ENCODE data around the gene DALRD3.

Gene DALRD3

GRCh38 chr3:49017971-49018706 lies at the start of gene DALRD3:
Gene DALRD3, minus strand, starts transcription at chr3:49018580. Its CDS starts 16 bp downstream, at chr3:49018564.
- peak; percentile 35 for DNase-seq (ENCODE audit: low read depth)

- no peak for DNase-seq (ENCODE audit: low read depth)
These were observed 39.6 kb upstream of the DALRD3 start for GRCh38 chr3:49058011-49058410.

- no peak for DNase-seq (ENCODE audit: low read depth)
These were observed 38.9 kb upstream of the DALRD3 start for GRCh38 chr3:49057268-49057667.

GRCh38 chr3:49054344-49054862 lies 36.0 kb upstream of the DALRD3 start:
- no peak for DNase-seq (ENCODE audit: low read depth)

DNA sequence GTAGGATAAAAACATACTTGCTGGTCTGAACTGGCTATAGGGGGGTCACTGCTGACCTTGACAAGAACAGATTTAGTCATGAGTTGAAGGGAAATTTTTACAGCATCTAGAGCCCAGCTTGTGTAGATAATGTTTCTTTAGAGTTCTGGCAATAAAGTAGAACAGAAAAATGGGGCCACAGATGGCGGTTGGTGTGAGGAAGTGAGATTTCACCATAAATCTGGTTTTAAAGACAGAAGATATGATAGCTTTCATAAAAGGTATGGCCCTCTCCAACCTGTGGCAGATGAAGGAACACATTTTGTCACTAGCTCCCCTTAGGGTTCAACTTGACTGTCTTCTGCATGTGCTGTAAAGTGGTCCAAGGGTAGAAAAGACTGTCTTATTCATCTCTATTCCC lies 35.2 kb upstream of the DALRD3 start:
- no peak for DNase-seq (ENCODE audit: low read depth)

DNA sequence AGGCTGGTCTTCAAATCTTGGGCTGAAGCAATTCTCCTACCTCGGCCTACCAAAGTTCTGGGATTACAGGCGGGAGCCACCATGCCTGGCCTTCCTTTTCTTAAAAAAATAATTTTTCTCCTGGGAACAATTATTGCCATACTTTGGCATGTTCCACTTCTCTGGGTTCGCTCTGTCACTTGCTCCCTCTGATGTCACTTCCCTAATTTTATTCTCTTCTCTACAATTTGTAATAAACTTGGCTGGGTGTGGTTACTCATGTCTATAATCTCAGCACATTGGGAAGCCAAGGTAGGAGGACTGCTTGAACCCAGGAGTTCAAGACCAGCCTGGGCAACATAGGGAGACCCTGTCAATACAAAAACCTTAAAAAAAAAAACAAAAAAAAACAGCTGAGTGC lies 16.9 kb upstream of the DALRD3 start:
- no peak for DNase-seq (ENCODE audit: low read depth)

DNA sequence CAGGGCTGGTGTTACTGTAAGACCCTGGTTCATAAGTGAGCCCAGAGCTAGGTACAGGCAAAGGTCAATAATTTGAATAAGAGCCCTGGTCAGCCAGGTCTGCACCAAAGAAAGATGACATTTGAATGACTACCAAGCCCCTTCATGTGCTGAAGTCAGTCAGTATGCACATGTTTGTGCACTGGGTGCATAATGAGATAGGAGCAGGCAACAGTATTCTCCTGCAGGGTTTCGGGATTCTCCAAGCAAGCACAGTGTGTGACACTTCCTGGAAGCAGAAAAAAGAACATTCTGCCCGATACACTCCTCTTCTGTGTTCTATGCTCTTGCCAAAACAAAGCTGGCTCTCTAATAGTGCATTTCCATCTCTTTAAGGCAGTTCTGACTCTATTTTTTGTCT lies 16.3 kb upstream of the DALRD3 start:
- DNase-seq (ENCODE audit: low read depth): no peak

DNA sequence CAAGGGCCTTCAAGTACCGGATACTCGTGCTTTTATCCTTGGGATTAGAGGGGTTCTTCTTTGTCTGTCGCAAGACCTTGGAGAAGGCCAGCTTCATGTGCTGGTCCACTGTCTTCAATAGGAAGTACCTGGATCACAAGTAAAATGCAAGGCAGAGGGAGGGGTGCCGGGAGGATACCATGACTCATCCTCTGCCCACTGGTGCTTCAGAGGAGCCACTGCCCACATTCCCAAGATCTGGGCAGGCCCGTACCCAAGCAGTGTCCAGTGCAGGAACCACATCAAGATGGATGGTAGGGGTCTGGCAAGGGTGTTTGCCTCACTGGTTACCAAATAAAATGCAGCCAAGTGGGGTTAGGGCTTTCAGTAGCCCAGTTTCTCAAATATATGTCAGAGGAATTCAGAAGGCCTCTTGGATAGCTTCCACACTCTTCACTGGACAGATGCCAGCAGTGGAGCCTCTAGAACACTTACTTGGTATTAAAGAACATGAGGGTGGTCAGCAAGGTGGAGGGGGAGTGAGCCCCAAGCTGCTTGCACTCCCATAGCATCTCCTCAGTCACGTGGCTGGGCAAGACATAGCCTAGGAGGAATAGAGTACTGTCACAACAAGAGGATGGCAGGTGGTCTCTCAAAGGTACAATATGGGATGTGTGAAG lies 14.4 kb upstream of the DALRD3 start:
- DNase-seq (ENCODE audit: low read depth): no peak

GRCh38 chr3:49030321-49030720 lies 11.9 kb upstream of the DALRD3 start:
- no peak for DNase-seq (ENCODE audit: low read depth)

DNA sequence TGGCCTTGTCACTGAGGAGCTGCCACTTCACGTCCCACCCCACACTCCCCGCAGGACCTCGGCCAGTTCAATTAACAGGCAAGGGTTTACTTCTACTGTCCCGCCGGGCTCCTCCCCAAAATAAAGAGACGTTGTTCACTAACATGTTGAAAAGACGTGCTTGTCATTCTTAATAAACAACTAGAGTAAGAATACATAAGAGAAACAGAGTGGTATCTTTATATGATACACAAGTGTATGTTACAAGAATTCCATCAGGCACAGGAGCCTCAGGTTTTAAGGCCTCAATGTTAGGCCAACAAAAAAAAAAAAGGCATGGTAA lies 11.1 kb upstream of the DALRD3 start:
- no peak for DNase-seq (ENCODE audit: low read depth)

DNA sequence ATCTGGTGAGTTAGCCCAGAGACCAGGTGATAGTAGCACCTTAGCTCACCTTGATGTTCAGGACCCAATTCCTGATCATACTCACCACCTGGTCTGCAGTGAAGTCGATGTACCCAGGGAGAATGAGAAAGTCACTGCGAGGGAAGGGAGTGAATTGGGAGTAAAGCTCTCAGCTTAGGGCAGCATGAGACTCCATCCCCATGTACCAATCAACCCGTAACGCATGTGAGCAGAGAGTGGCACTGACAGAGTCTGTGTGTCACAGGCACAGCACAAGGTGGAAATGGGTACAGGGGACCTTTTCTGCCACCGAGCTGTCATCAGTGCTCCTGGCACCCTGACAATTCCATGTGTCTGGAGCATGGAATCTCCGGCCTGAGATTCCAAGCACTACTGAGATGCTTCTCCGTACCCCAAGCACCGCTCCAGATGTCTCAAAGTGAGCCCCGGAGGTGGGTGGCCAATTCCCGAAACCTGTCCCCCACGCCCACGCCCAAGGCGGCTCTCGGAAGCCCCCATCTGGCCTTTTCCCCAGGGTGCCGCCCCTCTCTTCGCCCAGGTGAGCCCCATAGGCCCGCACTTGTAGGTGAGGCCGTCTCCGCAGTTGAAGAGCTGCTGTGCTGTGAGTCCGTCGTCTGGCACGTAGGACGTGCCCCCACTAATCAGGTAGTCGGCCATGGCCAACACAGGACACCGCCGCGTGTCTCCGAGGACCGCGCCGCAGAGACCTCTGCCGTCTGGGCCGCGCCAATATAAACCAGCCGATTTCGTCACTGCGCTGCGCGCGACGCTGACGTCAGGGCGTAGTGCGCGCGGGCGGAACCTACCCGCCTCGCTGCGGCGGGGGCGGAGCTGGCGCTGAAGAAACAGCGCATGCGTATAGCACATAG lies 10.5 kb upstream of the DALRD3 start, which contains the start of gene IMPDH2:
TSS of gene IMPDH2 (minus strand) at position 726 of the 890 bp plus-strand sequence. CDS start at position 678, 48 bp downstream.
- DNase-seq (ENCODE audit: low read depth): peak; percentile 89

- no peak for DNase-seq (ENCODE audit: low read depth)
These were observed 9.9 kb upstream of the DALRD3 start for GRCh38 chr3:49028298-49028672.

GRCh38 chr3:49027634-49028033 lies 9.3 kb upstream of the DALRD3 start:
- no peak for DNase-seq (ENCODE audit: low read depth)

DNA sequence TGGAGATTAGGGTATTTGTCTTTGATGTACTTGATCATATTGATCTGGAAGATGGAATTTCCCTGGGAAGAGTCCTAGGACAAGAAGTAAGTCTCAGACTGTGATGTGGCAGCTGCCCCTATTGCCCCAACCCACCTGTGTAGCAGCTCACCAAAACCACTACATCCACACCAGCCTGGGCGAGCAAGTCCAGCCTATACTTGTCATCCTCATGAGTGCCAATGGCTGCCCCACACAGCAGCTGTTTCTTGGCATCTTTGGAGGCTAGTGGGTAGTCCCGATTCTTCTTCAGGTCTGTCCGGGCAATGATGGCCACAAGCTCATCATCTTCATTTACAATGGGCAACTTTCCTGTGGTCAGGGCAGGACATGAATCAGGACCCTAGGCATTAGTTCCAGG lies 8.2 kb upstream of the DALRD3 start:
- no peak for DNase-seq (ENCODE audit: low read depth)

DNA sequence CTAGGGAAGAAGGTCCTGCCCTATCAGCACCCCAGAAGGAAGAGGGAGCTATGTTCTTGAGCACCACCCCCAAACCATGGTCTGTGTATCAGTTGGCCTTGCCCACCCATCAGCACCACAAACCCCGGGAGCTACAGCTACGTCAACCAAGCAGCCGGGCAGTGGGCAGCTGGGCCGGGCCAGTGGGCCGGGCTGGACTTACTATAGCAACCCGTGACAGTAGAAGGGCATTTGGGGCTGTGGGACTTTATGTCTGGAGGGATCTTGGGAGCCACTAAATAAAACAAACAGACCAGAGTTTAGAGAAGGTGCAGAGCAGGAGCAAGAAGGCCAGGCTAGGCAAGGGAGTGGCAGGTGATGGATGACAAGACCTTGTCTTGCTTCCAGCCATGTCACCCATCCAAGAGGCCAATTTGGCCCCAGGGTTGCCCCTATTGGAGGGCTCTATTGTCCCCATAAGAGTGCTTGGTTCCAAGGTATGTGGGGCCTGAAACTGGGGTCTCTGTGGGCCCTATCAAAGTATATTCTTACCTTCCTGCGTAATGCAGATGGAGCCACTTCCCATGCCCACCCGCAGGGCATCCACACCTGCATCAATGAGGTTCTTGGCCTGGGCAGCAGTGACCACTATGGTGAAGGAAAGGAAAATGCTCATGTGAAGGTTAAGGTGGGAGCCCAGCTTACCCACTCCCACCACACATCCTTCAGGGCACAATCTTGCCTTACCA lies 7.6 kb upstream of the DALRD3 start:
- DNase-seq (ENCODE audit: low read depth): no peak

DNA sequence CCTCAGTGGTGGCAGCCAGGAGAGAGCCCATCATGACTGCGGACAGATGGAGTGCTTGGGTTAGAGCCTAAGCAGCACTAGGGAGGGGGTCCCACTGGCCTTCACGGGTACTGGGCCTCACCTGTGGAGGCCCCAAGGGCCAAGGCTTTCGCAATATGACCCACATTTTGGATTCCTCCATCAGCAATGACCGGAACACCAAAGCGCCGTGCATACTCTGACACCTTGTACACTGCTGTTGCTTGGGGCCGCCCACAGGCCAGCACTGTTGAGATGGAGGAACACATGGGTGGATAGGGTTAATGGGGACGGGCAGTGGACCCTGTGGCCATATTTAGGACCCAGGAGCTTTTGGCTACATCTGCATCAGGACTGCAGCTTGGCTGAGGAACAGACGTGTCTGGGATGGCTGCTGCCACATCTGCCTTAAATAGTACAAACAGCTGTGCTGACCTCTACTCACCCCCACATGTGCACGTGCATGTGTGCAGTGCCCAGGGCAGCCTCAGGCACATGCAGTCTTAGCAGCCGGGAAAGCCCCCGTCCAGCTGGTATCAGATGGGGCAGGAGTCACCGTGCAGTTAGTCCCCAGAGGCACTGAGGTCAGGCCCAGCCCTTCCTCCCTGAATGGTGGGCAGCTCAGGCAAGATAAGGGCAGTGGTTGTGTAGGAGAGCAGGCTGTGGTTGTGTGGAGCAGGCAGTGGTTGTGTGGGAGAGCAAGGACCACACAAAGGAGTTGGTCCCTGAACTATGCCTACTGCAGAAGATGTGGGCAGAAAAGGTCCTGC lies 6.8 kb upstream of the DALRD3 start:
- no peak for DNase-seq (ENCODE audit: low read depth)

DNA sequence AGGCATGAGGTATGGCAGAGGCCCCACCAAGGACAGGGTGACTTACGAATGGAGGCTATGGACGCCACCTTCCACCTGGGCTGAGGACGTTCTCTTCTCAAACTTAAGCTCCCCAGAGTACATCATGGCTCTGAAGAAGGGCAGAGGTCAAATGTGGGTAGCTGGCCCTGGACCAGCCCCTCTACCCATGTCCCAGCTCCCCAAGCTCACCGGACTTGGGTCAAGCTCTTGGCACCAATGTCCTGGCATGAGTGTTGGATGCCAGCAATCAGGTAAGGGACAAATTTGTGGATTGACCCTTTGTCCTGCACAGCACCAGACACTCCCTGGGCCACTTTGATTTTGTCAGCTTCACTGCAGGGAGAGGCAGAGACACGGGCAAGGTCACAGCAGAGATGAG lies 6.1 kb upstream of the DALRD3 start:
- DNase-seq (ENCODE audit: low read depth): no peak

DNA sequence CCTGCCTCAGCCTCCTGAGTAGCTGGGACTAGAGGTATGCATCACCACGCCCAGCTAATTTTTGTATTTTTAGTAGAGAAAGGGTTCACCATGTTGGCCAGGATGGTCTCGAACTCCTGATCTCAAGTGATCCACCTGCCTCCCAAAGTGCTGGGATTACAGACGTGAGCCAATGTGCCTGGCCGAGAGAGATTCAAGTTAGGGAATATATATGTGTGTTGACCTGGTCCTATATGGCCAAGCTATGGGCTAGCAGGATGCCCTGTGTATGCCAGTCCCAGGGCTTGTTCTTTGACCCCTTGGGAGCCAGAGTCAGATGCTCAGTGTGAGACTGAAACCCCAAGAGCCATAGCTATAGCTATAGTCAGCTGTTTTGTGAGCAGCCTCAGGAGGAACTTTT lies 5.4 kb upstream of the DALRD3 start:
- no peak for DNase-seq (ENCODE audit: low read depth)

DNA sequence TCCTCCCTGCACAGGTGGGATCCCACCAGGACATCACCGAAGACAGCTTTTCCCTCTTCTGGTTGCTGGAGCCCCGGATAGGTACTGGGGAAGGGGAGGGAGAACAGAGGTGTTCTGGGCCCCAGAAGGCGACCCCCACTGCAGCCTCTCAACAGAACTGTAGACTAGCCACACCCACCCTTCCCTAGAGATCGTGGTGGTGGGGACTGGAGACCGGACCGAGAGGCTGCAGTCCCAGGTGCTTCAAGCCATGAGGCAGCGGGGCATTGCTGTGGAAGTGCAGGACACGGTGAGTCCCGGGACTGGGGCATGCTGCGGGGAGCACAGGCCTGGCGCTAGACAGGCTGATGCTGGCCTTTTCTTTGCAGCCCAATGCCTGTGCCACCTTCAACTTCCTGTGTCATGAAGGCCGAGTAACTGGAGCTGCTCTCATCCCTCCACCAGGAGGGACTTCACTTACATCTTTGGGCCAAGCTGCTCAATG lies 4.3 kb upstream of the DALRD3 start:
- DNase-seq (ENCODE audit: low read depth): no peak

DNA sequence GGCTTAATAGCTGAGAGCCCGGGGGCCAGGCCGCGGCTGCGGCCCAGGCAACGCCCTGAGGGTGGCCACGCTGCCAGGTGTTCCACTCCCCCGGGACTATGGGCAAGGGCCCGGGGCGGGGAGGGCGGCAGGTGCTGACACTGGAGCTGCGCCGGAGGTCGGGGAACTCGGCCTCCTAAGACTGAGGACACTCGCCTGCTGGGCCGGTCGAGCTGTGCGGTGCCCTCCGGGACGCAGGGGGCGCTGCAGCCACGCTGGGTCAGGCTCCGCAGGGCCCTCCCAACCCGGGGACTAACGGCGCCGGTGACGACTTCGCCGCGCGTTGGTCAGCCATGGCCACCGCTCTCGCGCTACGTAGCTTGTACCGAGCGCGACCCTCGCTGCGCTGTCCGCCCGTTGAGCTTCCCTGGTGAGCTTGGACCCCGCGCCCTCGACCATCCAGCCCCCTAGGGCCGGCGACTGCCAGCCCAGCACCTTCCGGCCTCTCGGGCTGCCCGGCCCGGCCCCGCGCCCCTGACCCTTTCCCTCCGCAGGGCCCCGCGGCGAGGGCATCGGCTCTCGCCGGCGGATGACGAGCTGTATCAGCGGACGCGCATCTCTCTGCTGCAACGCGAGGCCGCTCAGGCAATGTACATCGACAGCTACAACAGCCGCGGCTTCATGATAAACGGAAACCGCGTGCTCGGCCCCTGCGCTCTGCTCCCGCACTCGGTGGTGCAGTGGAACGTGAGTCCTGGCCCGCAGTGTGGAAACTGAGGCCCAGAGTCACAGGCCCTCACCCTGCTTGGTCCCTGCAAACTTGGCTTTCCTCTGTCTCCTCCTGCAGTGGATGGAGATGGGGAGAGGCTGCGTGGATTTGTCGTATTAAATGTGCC lies 3.7 kb upstream of the DALRD3 start, which contains the start of gene NDUFAF3:
TSS of gene NDUFAF3 (plus strand) at position 309 of the 875 bp plus-strand sequence. CDS start at position 333, 24 bp downstream.
- peak; percentile 89 for DNase-seq (ENCODE audit: low read depth)
